Omental fat pad (tissue), 4 donors: Measurements from ENCODE around the gene SLC4A2. TPM values are rescaled to one million over a fixed set of nuclear protein-coding genes. Genes with fewer than 3 reads are reported as not detected.

ENCODE experiments used
- ATAC-seq: fragments of 150-250 bp; one replicate; pipeline ENCODE4 v1.9.1; 2016; ENCODE audit warnings: mild to moderate bottlenecking, moderate library complexity; ENCODE audit not compliant: low FRiP score
- DNase-seq: peaks from one replicate; pipeline ENCODE4 v3.0.0-alpha.2; 2019; ENCODE audit warnings: low spot score
- CTCF ChIP-seq, 3 donors: fragments of 450-650 bp; IDR thresholded peaks; one replicate each; pipeline ENCODE4 v1.5.1; 2016 to 2017; ENCODE audit warnings: antibody characterized with exemption in 3 of 3, mild to moderate bottlenecking in 3 of 3, moderate library complexity in 2 of 3
- total RNA-seq, 4 donors: library from RNA; depleted of rRNA; stranded (reverse); fragments of >200 nt; gene quantifications; one replicate each; pipeline ENCODE4 v1.1.0, GENCODE V29; 2016

SLC4A2 gene
- total RNA-seq, 4 donors from 2014 or later, result 115 to 126 (median 118) TPM

- ATAC-seq, result peak; percentile 29
- TF ChIP-seq CTCF (IDR thresholded peaks at IDR 0.05), result no peak
- no peak for DNase-seq
Measured at GRCh38 chr7:151087245-151088018, 28.0 kb downstream of the SLC4A2 start.

- DNase-seq, result no peak
- ATAC-seq, result no peak
- TF ChIP-seq CTCF (IDR thresholded peaks at IDR 0.05), result no peak
Measured at GRCh38 chr7:151088019-151088855, 28.8 kb downstream of the SLC4A2 start.

- no peak for TF ChIP-seq CTCF (IDR thresholded peaks at IDR 0.05)
- DNase-seq (peak; percentile 53), ATAC-seq (peak; percentile 31)
Measured at GRCh38 chr7:151088856-151089699, 29.7 kb downstream of the SLC4A2 start.

- DNase-seq, result no peak
- no peak for TF ChIP-seq CTCF (IDR thresholded peaks at IDR 0.05)
Measured at GRCh38 chr7:151089893-151090730, 30.7 kb downstream of the SLC4A2 start.

GRCh38 chr7:151091003-151091402 lies 31.6 kb downstream of the SLC4A2 start:
- no peak for TF ChIP-seq CTCF (IDR thresholded peaks at IDR 0.05)
- no peak for DNase-seq
- ATAC-seq, result no peak

More at GRCh38 chr7:151089893-151090730, 30.7 kb downstream of the SLC4A2 start:
- ATAC-seq, result no peak

- ATAC-seq (no peak), DNase-seq (no peak)
Measured at GRCh38 chr7:151091431-151091830, 32.0 kb downstream of the SLC4A2 start.

More at GRCh38 chr7:151091431-151091830, 32.0 kb downstream of the SLC4A2 start:
- no peak for TF ChIP-seq CTCF (IDR thresholded peaks at IDR 0.05)
